Panc1 (cell line): ENCODE results near the gene DHRS4L2.
"Not testable (repeated sequence)": the region's sequence is repeated elsewhere in the genome, so short reads cannot be mapped to it uniquely, and the experiment has no call there.

ENCODE experiments used
- POLR2AphosphoS5 ChIP-seq: IDR thresholded peaks from 2 replicates; pipeline ENCODE4 v1.6.1; 2012; ENCODE audit warnings: mild to moderate bottlenecking, low read depth, low read length, moderate library complexity
- REST ChIP-seq, 2 experiments: IDR thresholded peaks; 2 replicates each; pipeline ENCODE4 v1.6.1; 2011 to 2012; ENCODE audit warnings: low read depth in 2 of 2, control low read depth in 1 of 2, low read length in 1 of 2, mild to moderate bottlenecking in 1 of 2, moderate library complexity in 1 of 2; ENCODE audit not compliant: insufficient read depth in 1 of 2
- SIN3A ChIP-seq: IDR thresholded peaks from 2 replicates; pipeline ENCODE4 v1.6.1; 2012; ENCODE audit warnings: low read depth, mild to moderate bottlenecking, low read length, moderate library complexity, borderline replicate concordance; ENCODE audit not compliant: insufficient read depth
- TF ChIP-seq, protein P1 (sequence below): fragments of 450-650 bp; IDR thresholded peaks from 2 replicates; pipeline ENCODE4 v1.5.1; 2017; ENCODE audit warnings: mild to moderate bottlenecking

GRCh38 chr14:24024939-24025418 is 36.2 kb downstream of the DHRS4L2 start:
- not testable (repeated sequence) for TF ChIP-seq REST (IDR thresholded peaks at IDR 0.05; ENCODE audit: insufficient read depth in 1 of 2, low read depth in 2 of 2, low read length in 1 of 2); SIN3A; POLR2AphosphoS5
- TF ChIP-seq, protein P1, sequence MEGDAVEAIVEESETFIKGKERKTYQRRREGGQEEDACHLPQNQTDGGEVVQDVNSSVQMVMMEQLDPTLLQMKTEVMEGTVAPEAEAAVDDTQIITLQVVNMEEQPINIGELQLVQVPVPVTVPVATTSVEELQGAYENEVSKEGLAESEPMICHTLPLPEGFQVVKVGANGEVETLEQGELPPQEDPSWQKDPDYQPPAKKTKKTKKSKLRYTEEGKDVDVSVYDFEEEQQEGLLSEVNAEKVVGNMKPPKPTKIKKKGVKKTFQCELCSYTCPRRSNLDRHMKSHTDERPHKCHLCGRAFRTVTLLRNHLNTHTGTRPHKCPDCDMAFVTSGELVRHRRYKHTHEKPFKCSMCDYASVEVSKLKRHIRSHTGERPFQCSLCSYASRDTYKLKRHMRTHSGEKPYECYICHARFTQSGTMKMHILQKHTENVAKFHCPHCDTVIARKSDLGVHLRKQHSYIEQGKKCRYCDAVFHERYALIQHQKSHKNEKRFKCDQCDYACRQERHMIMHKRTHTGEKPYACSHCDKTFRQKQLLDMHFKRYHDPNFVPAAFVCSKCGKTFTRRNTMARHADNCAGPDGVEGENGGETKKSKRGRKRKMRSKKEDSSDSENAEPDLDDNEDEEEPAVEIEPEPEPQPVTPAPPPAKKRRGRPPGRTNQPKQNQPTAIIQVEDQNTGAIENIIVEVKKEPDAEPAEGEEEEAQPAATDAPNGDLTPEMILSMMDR = not testable (repeated sequence)
